IPS DF 6.9 (cell line): ENCODE data around the gene TUBG1.
"Not testable (repeated sequence)": the region's sequence is repeated elsewhere in the genome, so short reads cannot be mapped to it uniquely, and the experiment has no call there.

Source experiments
- DNase-seq: peaks from one replicate; pipeline ENCODE4 v3.0.0-alpha.2; 2013; ENCODE audit warnings: low read depth, low spot score
- H3K27ac ChIP-seq: one replicate; pipeline ENCODE4 v1.5.1; 2013; ENCODE audit warnings: low read length, control low read depth
- H3K27me3 ChIP-seq: 2 replicates; pipeline ENCODE4 v1.6.1; 2013; ENCODE audit warnings: mild to moderate bottlenecking, low read length; ENCODE audit not compliant: control insufficient read depth, insufficient read depth
- H3K36me3 ChIP-seq: 2 replicates; pipeline ENCODE4 v1.6.1; 2013; ENCODE audit warnings: low read length; ENCODE audit not compliant: control insufficient read depth, insufficient read depth
- H3K4me1 ChIP-seq: 2 replicates; pipeline ENCODE4 v1.6.1; 2013; ENCODE audit warnings: low read length; ENCODE audit not compliant: control insufficient read depth, insufficient read depth
- H3K4me3 ChIP-seq: 2 replicates; pipeline ENCODE4 v1.5.1; 2013; ENCODE audit warnings: mild to moderate bottlenecking, low read length
- H3K9me3 ChIP-seq: 2 replicates; pipeline ENCODE4 v1.6.1; 2013; ENCODE audit warnings: low read length, inconsistent platforms; ENCODE audit not compliant: control insufficient read depth, insufficient read depth
- WGBS: extraction: QIAGEN DNeasy Blood & Tissue Kit; methylation state at CpG from one replicate; pipeline ENCODE4 v1.1.7; 2013; ENCODE audit warnings: mixed read lengths, missing lambda C conversion rate; ENCODE audit not compliant: insufficient read length, insufficient coverage; 5-methylcytosine and 5-hydroxymethylcytosine counted together

Gene TUBG1

GRCh38 chr17:42623732-42624596 is 14.5 kb downstream of the TUBG1 start:
- Histone ChIP-seq H3K27ac (no peak overlapping the region), H3K36me3 (no peaks in the 10 kb centered on the region), H3K9me3 (no peaks in the 10 kb centered on the region), H3K4me1 (no peaks in the 10 kb centered on the region), H3K4me3 (no peak overlapping the region), H3K27me3 (no peaks in the 10 kb centered on the region)
- DNase-seq = no peak
- whole genome bisulfite sequencing = no CpG with 5 or more reads among the region's 7 CpGs

- not testable (repeated sequence) for H3K36me3 ChIP-seq, H3K4me1 ChIP-seq, H3K4me3 ChIP-seq, DNase-seq, H3K9me3 ChIP-seq, H3K27me3 ChIP-seq, H3K27ac ChIP-seq
- no CpG with 5 or more reads among the region's 6 CpGs for WGBS
Measured at GRCh38 chr17:42627032-42627764, 17.7 kb downstream of the TUBG1 start.

GRCh38 chr17:42629411-42630009 is 20.0 kb downstream of the TUBG1 start:
- DNase-seq = no peak
- H3K36me3 ChIP-seq = no peaks in the 10 kb centered on the region
- no peaks in the 10 kb centered on the region for H3K27me3 ChIP-seq
- H3K4me3 ChIP-seq = no peak overlapping the region
- no peak overlapping the region for H3K27ac ChIP-seq
- no peaks in the 10 kb centered on the region for H3K4me1 ChIP-seq
- no CpG with 5 or more reads among the region's 3 CpGs for WGBS
- no peaks in the 10 kb centered on the region for H3K9me3 ChIP-seq

GRCh38 chr17:42632949-42633444 is 23.5 kb downstream of the TUBG1 start:
- no CpG with 5 or more reads among the region's 9 CpGs for WGBS
- no peaks in the 10 kb centered on the region for H3K36me3 ChIP-seq
- H3K4me3 ChIP-seq = no peak overlapping the region
- H3K9me3 ChIP-seq = no peaks in the 10 kb centered on the region
- H3K27ac ChIP-seq = no peak overlapping the region
- H3K4me1 ChIP-seq = no peaks in the 10 kb centered on the region
- DNase-seq = no peak
- H3K27me3 ChIP-seq = no peaks in the 10 kb centered on the region

GRCh38 chr17:42639525-42640113 is 30.1 kb downstream of the TUBG1 start:
- H3K27me3 ChIP-seq = no peaks in the 10 kb centered on the region
- H3K27ac ChIP-seq = no peak overlapping the region
- H3K4me1 ChIP-seq = no peaks in the 10 kb centered on the region
- H3K36me3 ChIP-seq = no peaks in the 10 kb centered on the region
- H3K9me3 ChIP-seq = no peaks in the 10 kb centered on the region
- DNase-seq = no peak
- no peak overlapping the region for H3K4me3 ChIP-seq
- no CpG with 5 or more reads among the region's 7 CpGs for WGBS

GRCh38 chr17:42640121-42640520 is 30.6 kb downstream of the TUBG1 start:
- no peaks in the 10 kb centered on the region for H3K9me3 ChIP-seq
- H3K36me3 ChIP-seq = no peaks in the 10 kb centered on the region
- no CpG with 5 or more reads among the region's 4 CpGs for WGBS
- no peaks in the 10 kb centered on the region for H3K4me1 ChIP-seq
- DNase-seq = no peak
- H3K27ac ChIP-seq = no peak overlapping the region
- no peaks in the 10 kb centered on the region for H3K27me3 ChIP-seq
- H3K4me3 ChIP-seq = no peak overlapping the region

GRCh38 chr17:42642336-42642735 is 32.9 kb downstream of the TUBG1 start:
- no peaks in the 10 kb centered on the region for H3K9me3 ChIP-seq
- no peaks in the 10 kb centered on the region for H3K36me3 ChIP-seq
- no peak overlapping the region for H3K4me3 ChIP-seq
- H3K4me1 ChIP-seq = no peaks in the 10 kb centered on the region
- no CpG with 5 or more reads among the region's 2 CpGs for WGBS
- DNase-seq = no peak
- no peak overlapping the region for H3K27ac ChIP-seq
- H3K27me3 ChIP-seq = no peaks in the 10 kb centered on the region

GRCh38 chr17:42647778-42648177 is 38.3 kb downstream of the TUBG1 start:
- no peak overlapping the region for H3K27ac ChIP-seq
- no peaks in the 10 kb centered on the region for H3K4me1 ChIP-seq
- no peak for DNase-seq
- no peaks in the 10 kb centered on the region for H3K9me3 ChIP-seq
- no peaks in the 10 kb centered on the region for H3K36me3 ChIP-seq
- H3K4me3 ChIP-seq = no peak overlapping the region
- no CpG with 5 or more reads among the region's 5 CpGs for WGBS
- no peaks in the 10 kb centered on the region for H3K27me3 ChIP-seq

GRCh38 chr17:42651392-42651791 is 41.9 kb downstream of the TUBG1 start:
- H3K9me3 ChIP-seq = no peaks in the 10 kb centered on the region
- WGBS = no CpG with 5 or more reads among the region's 4 CpGs
- no peak for DNase-seq
- no peak overlapping the region for H3K4me3 ChIP-seq
- H3K36me3 ChIP-seq = no peaks in the 10 kb centered on the region
- no peaks in the 10 kb centered on the region for H3K27me3 ChIP-seq
- peaks cover 2% of the 10 kb centered on the region; the same call in 1 of the 2 replicates for H3K4me1 ChIP-seq
- no peak overlapping the region for H3K27ac ChIP-seq
